ENCODE data around the gene CASP7. TPM values are rescaled to one million over a fixed set of nuclear protein-coding genes. Genes with fewer than 3 reads are reported as not detected.
"Not testable (repeated sequence)": the region's sequence is repeated elsewhere in the genome, so short reads cannot be mapped to it uniquely, and the experiment has no call there.

Gene CASP7
- polyA plus RNA-seq, 1 donor, result 15.8 TPM

GRCh38 chr10:113754768-113755167 is 75.1 kb downstream of the CASP7 start:
- DNase-seq, result no peak

GRCh38 chr10:113756940-113757543 is 77.3 kb downstream of the CASP7 start:
- DNase-seq, result no peak

- no peak for DNase-seq
These were observed 82.4 kb downstream of the CASP7 start for GRCh38 chr10:113762083-113762482.

- DNase-seq, result no peak
These were observed 84.9 kb downstream of the CASP7 start for GRCh38 chr10:113764582-113764981.

GRCh38 chr10:113765910-113766309 is 86.2 kb downstream of the CASP7 start:
- no peak for DNase-seq

GRCh38 chr10:113767222-113767621 is 87.5 kb downstream of the CASP7 start:
- no peak for DNase-seq

- DNase-seq, result no peak
These were observed 90.6 kb downstream of the CASP7 start for GRCh38 chr10:113770346-113770745.

- DNase-seq, result not testable (repeated sequence)
These were observed 91.4 kb downstream of the CASP7 start for GRCh38 chr10:113771131-113771530.

- no peak for DNase-seq
These were observed 96.1 kb downstream of the CASP7 start for GRCh38 chr10:113775686-113776294.

- no peak for DNase-seq
These were observed 96.8 kb downstream of the CASP7 start for GRCh38 chr10:113776553-113776952.

Other genes with a start within 250 kb of the CASP7 start
- gene HABP2, start 126.9 kb upstream of the CASP7 start, polyA plus RNA-seq (ENCODE audit: insufficient read length), result 0.10 TPM
- gene NRAP, start 15.9 kb upstream of the CASP7 start, polyA plus RNA-seq (ENCODE audit: insufficient read length), result 15.3 TPM
- 0.10 TPM for gene PLEKHS1, start 71.8 kb downstream of the CASP7 start, polyA plus RNA-seq (ENCODE audit: insufficient read length)
- gene DCLRE1A, start 174.2 kb downstream of the CASP7 start, polyA plus RNA-seq (ENCODE audit: insufficient read length), result 5.2 TPM
- gene NHLRC2, start 174.7 kb downstream of the CASP7 start, polyA plus RNA-seq (ENCODE audit: insufficient read length), result 14.7 TPM

All from hindlimb muscle (tissue), 1 donor.